DOHH2 (cell line): ENCODE measurements around the gene SERPINE3.

Source experiments
- CTCF ChIP-seq: fragments of 200-600 bp; sonication (generic); IDR thresholded peaks from one replicate; pipeline ENCODE4 v1.5.1; 2014; ENCODE audit warnings: antibody characterized with exemption, mild to moderate bottlenecking, low read depth, low read length; ENCODE audit not compliant: poor library complexity, severe bottlenecking
- EZH2phosphoT487 ChIP-seq: fragments of 200-600 bp; sonication (generic); IDR thresholded peaks from 2 replicates; pipeline ENCODE4 v1.6.1; 2017; ENCODE audit warnings: borderline replicate concordance, mild to moderate bottlenecking, antibody characterized with exemption, low read length, moderate library complexity, mixed read lengths

GRCh38 chr13:51412431-51412830 lies 72.9 kb downstream of the SERPINE3 start:
- TF ChIP-seq CTCF (no peak), EZH2phosphoT487 (no peak)
